CD4-positive, alpha-beta T cell treated with Interleukin-15 for 4 hours (primary cell): Measurements from ENCODE around the gene TNS1.

ENCODE experiments used
- DNase-seq: peaks from one replicate; pipeline ENCODE4 v3.0.0-alpha.2; 2020; ENCODE audit warnings: low spot score

The TNS1 gene

DNA sequence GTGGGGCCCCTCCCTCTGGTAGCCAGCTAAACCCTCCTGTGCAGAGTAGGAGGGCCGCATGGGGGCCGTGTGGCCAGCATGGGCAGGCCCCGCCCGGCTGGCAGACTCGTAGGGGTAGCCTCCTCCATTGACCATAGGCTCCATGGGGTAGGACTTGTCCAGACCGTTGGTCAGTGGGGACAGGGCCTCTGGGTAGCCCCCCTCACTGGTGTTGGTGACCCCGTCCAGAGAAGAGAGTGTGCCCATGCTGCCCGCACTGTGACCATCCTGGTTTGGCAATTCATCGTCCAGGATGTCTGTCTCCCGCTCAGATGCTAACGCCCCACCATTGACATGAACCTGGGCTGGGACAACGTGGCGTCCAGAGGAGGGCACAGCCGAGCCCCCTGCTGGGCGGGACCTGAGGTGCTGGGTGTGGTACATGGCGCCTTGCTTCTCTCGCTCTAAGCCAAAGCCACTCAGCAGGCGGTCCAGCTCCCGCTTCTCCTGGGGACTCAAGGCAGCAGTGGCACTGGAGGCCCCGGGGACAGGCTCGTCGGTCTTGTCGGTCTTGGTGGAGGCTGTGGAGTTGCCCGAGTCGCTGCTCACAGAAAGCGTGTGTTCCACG lies 154.3 kb downstream of the TNS1 start:
- DNase-seq, result no peak

DNA sequence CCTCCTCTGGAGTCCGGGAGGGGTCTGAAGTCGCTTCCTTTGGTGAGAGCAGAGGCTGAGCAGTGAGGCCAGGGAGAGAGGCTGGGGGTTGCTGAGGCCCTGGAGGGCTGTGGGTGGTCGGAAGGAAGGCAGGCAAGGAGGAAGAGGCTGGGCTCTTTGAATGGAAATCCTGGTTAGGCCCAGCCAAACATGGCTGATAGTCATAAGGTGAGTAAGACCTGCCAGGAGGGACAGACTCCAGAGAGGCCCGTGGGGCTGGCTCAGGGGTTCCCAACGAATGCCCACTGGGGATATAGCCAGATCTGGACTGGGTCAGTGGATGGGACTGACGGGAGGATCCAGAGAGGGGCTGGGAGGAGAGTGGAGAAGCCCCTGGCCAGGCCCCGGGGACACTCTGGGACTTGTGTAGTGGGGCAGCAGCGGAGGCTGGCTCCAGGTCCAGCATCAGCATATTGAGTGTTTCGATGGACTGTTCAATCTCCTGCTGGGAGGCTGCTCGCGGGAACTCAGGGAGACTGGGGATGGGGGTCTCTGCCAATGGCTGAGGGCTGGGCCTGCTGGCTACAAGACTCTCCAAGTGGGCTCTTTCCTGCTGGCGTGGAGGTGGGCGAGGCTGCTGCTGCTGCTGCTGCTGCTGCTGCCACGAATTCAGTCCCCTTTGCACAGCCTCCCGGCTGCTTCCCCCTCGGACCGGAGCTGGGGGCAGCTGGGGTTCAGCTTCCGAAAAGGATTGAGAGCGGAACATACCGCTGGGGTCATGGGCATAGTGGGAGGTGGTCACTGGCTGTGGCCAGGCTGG lies 155.0 kb downstream of the TNS1 start:
- DNase-seq, result no peak

DNA sequence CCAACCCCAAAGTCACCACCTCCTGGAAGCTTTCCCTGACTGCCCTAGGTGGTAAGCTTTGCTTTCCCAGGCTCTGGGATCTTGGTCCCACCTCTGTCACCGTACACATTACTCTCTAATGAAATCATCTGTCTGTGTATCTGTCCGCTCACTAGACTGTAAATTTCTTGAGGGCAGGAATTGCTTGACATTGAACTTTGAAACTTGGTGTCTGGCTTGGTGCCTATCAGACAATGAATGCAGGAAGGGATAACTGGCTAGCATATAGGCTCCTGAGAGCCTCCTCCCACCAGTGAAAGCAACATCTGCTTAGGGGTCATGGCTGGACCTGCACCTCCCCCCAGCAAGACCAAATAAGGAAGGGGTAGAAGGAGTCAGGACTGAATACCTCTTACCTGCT lies 155.7 kb downstream of the TNS1 start:
- no peak for DNase-seq

DNA sequence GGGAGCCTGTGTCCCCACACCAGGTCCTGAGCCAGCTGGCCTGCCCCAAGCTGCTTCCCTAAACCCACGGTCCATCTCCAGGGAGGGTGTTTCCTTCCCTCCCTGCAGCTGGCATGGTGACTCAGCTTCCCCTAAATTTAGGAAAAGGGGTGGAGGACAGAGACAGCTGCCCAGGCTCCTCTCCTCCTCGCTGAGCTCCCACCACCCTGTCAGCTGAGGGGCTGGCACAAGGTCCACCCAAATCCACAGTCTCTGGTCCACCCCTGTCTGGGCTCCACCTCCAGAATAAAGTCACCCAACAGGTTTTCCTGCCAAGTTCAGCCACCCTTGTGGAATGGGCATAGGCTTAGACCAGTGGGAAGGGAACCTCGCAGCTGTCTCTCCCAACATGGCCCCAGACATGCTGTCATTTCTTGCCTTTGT lies 156.5 kb downstream of the TNS1 start:
- DNase-seq, result no peak

DNA sequence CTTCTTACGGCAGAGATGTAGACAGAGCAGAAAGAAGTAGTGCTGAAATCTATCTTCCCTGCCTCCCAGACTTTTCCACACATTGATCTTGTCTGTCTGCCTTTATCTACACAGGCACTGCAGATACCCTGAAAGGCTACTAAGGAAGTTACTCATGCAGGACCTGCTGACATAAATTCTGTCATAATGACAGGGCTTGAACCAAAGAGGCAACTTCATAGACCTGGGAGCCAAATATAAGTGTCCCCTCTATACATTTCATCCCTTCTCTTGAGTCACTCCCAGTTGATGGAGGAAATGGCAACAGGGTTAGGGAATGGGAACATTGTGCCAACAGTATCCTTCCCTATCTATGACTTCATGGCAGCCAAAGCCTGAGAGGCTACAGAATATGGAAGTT lies 157.5 kb downstream of the TNS1 start:
- DNase-seq, result no peak

DNA sequence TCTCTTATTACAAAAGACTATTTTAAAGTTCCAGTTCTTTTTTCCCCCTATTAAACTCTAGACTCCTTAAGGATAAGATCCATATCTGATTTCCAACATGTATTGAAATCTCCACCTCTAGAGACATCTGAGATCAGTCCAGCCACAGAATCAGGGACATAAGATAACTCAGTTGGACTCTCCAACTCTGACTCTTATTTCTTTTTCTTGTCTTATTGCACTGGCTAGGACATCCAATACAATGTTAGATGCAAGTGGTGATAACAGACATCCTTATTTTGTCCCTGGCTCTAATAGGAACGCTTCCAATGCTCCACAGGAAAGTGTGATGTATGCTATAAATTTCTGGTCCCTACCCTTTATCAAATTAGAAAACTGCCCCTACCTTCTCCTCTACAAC lies 158.1 kb downstream of the TNS1 start:
- DNase-seq, result no peak

DNA sequence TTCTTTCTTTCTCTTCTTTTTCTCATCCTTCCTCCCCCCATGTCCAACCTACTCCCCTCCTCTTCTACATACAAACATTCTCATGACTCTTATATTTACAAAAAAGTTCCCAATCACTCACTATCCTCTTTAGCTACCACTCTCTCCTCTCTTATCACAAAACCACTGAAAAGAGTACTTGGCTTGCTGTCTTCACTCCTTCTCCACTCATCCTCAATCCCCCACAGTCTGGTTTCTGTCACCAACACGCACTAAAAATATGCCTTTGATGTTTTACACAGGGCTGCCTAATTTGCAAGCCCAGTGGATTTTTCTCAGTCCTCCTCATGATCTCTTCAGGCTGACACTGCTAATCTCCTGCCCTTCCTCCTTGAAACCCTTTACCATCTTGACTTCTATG lies 159.5 kb downstream of the TNS1 start:
- DNase-seq, result no peak

DNA sequence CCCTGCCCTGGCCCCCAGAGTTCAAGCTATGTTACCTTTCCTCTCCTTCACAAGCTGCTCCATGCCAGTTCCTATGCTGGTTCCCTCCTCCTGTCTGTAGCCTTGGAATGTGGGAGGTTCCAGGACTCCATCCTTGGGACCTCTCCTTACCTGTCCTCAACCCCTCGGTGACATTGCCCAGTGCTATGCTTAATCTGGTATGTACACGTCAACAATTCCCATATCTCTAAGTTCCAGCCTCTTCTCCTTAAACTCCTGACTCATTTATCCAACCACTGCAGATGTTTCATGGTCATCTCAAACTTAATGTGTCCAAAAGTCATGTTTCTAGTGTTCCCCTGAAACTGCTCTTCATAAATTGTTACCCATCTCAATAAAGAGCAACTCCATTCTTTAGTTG lies 160.8 kb downstream of the TNS1 start:
- no peak for DNase-seq

DNA sequence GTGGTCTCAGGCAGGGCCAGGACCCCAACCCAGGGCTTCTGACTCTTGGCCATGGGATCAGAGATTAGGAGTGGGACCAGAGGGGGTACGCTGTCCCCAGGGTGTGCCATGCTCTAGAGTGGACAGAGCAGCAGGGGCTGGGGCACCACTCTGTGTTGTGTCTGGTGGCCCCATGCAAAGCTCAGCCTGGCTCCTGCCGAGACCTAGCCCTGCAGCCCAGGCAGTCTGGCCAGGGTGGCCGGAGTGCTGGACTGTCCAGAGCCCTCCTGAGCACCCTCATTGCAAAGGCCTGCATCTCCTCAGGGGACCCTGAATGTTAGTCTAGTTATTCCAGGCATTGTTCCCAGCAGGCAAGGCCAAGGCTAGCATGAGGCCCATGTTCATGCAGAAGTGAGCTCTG lies 162.3 kb downstream of the TNS1 start:
- no peak for DNase-seq

DNA sequence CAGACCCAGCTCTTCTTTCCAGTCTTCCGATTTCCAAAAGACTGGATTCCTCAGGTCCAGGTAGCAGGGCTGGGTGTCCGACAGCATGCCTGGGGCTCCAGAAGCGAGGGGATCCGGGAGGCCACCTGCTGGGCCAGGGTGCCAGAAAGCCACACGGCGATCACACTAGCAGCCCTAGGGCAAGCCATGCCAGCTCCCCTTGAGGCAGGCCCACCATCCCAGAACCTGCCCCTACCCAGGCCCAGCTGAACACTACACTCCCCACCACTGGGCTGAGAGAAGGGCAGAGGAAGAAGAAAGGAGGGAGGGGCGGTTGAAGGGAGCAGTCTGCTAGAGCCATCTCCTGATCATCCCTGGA lies 163.1 kb downstream of the TNS1 start:
- no peak for DNase-seq

DNA sequence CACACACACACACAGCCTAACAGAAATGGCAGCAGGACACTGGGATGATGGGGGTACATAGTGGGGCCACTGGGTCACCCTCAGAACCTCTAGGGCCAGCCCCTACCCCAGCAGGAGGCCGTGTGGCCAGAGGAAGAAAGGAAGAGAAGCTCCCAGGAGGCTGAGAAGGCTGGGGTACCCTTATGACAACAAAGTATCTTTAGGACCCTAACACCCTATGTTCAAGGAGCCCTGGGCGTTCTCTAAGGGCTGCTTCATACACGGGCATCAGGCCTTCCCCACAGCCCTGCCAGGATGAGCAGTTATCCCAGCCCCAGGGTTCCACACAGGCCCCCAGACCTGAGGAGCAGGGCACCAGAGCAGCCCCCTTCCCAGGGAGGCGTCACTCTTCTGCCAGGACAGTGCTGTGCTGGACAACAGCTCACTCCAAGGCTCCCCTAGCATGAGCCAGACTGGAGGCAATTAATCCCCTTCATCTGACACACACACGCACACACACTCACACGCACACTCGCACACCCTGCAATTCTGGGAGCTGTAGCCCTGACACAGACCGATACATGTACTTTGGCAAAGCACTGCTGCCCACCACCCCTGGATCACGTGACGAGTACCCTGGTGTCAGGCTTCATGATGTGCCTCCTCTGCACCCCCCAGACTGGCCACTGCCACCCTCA lies 163.6 kb downstream of the TNS1 start:
- DNase-seq, result no peak

DNA sequence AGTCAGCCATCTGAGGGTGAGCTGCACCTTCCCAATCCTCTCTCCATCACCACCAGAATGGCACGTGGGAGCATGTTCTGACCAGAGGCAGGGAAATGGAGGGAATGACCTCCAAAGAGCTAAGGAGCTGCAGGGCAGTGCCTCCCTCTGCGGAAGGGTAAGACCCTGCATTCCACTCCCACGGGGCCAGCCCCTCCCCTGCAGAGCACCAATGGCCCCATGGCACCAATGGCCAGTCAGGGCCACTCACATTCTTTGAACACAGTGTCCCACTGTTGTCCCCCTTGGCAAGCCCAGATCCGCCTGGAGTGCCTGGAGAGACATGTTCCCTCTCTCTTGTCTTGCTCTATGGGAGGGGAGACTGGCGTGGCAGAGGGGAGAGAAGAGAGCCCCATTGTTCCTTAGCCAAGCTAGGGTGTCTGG lies 164.4 kb downstream of the TNS1 start:
- no peak for DNase-seq

DNA sequence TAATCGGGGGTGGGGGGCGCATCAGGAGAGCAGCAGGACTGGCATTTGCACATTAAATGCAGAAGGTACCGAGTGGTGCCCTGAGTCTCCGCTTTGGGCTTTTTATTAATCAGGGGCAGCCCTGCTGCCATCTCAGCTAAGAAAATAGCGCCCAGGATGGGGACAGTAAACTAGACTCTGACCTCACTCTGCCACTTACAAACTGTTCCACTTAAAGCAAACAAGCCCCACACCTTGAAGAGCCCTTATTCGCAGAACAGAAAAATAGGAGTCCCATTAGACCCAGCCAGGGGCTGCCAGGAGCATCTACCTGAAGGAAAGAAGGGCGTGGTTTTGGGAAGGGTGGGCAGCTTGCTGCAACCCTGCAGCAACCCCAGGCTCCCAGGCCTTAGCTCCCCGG lies 165.3 kb downstream of the TNS1 start:
- no peak for DNase-seq

DNA sequence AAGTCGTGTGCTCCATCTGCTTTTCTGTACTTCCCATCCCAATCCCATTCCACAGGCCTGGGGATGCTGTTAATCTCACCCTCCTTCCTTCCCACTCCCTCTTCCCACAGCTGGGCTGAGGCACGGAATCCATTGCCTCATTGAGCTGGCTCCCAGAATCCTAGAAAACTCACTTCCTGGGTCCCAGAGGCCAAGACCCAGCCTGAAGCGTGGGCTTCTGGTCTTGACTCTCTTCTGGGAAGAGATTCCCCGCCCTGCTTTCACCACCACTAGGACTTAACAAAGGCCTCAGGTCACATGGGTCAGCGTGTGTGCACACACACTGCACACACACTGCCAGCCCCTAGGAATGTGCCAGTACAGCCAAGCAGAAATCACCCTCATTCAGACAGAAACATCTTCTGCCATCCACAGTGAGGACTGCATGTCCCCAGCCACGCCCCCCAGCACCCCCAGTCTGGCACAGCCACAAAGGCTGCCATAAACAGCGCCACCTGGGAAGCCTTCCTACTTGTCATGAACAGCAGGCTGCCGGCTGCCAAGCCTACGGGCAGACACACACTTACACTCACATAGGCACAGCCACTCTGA lies 165.8 kb downstream of the TNS1 start:
- no peak for DNase-seq

DNA sequence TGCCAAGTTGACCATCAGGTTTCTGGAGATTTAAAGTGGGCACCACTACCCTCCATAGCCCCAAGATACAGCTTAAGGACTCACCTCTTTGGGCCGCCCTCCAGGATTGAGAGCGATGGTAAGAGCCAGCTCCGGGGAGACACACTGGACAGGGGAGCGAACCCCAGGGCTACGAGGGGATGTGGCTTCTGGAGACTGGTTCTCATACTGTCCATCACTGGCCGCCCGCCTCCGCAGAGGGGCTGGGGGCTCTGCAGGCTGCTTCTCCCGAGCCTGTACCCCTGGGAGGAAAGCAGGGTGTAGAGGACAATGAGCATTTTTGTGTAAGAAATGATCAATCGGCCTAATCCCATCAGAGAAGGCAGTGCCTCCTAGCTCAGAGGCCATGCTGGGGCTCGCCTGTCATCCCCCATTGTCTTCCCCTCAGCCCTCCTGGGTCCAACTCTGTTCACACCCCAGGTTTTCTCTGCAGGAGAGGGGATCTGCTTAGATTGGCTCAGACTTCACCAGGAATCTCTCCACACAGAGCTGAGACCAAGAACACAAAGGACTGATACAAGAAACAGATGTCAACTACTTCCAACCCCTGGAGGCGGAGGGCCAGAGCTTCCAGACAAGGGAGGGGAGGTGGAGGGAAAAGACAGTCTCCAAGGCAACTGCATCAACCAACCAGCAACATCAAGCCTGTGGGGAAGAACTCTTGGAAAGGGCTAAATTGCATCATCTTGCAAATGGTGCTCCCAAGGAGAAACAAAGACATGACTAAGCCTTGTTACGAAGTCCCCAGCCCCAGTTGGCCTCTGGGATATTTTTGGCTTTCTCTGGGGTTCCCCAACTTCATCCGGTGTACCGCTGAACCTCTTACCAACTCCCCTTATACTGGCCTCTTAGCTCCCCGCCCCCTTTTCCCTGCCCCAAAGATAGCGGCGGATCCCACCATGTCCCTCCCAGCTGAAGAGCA lies 166.6 kb downstream of the TNS1 start:
- DNase-seq, result no peak

DNA sequence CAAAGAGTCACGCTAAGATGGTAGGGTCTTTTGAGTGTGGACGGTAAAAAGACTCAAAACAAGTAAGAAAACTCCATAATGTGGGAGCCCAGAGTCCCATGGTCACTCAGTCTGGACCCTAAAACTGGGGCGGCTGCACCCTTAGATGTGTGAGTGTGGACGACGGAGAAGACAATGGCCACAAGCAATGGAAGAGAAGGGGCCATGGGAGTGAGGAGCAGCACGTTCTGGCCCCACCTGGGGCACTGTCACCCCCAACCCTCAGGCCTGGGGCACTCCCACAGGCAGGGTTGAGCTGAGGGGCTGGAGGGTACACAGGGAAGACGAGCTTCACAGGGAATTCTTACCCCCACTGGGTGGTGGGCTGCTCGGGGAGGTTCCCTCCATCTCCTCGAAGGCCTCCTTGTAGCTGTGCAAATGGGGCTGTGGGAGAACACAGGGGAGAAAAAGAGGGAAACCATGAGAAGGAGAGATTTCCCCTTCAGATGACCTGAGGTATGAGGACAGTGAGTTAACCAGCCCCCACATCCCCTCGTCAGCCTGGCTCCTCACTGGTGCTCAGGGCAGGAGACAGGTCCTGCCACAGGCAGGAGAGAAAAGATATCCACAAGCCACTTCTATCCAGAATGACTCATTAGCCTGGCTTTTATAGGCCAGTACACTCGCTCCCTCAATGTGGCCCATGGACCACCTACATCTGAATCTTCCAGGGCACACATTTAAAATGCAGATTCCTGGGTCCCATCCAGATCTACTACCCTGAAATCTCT lies 167.9 kb downstream of the TNS1 start:
- no peak for DNase-seq

DNA sequence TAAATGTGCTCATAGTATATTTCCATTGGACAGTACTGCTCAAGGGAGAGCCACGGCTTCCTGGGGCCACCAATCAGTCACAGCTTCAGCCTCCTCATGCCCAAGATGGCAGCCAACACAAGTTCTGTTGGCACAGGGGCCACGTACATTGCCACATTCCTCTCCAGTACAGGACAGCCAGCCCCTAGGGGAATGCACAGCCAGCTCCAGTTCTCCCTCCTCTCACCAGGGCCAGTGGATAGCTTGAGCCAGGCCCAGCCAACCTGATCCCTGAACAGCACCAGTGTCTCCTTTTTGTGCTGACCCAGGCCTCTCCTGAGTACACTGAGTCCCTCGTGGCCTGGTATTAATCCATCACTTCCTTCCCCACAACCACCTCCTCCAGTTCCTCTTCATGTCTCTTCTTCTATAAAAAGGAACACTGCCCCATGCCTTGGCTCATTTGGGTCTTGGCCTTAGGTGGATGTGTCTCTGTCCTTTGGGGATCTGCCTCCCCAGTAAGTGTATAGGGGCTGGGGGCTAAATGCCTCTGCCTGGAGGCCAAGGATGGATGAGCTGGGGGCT lies 168.7 kb downstream of the TNS1 start:
- DNase-seq, result no peak

DNA sequence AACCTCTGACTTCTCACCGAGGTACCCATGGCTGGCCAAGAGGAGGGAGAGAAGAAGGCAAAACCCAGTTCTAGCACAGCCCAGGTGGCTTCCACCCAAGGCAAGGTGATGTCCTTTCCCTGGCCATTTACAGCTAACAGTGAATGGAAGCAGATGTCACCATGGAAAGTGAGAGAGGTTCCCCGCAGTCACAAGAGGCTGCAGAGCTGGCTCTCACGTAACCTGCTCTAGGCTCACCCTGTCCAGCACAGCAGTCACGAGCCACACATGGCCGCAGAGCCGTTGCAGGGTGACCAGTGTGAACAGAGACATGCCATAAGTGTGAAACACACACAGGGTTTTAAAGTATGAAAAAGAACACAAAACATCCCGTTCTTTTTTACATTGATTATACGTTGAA lies 169.4 kb downstream of the TNS1 start:
- no peak for DNase-seq

DNA sequence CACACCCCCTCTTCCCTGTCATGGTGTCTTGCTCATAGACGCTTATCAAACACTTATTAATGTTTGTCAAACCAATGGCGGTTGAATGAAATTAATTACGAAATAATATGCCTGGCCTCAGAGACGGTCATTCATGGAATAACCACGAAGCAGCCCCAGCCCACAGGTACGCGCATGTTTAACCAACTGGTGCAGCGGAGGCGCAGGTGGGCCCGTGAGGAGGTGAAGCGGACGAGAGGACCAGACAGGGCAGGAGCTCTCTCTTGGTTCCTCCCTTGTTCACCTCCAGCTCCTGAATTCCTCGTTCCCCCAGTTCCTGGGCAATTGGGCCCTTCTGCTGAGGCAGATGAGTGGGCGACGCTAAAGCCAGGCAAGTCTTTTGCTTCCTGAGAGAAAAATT lies 169.8 kb downstream of the TNS1 start:
- no peak for DNase-seq

DNA sequence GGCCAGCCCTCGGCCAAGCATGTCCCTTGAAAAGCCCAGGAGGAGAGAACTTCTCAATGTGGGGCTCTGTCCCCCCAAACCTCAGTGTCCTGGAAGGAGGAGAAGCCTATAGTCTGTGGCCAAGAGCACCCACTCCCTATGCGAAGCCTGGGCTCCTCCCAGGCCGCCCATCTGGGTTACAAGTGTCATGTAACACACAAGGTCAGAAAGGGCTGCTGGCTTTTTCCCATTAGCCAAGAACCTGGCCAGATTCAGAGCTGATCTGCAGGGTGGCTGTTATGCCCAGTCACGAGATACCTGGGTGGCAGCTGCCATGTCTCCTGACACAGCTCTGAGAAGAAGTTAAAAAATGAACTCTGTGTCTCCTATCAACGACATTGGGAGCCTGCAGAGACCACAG lies 170.7 kb downstream of the TNS1 start:
- DNase-seq, result no peak

DNA sequence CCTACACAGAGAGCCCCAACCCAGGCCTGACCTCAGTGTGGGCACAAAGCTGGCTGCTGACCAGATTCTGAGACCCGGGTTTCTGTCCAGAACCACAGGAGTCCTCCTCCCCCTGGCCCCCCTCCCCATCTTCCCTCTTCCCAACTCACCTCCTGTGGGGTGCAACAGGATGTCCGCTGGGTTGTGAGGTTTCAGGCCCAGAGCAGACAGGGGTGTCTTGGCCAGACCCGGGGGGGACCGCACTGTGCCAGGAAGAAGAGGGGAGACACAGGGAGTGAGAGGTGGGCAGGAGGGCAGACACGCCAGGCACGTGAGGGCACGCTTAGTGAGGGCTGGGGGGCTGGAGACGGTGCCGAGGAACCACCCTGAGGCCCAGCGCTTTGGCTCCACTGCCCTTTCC lies 171.5 kb downstream of the TNS1 start:
- DNase-seq, result no peak
